ENCODE data around the gene SDK2.

SDK2 gene

DNA sequence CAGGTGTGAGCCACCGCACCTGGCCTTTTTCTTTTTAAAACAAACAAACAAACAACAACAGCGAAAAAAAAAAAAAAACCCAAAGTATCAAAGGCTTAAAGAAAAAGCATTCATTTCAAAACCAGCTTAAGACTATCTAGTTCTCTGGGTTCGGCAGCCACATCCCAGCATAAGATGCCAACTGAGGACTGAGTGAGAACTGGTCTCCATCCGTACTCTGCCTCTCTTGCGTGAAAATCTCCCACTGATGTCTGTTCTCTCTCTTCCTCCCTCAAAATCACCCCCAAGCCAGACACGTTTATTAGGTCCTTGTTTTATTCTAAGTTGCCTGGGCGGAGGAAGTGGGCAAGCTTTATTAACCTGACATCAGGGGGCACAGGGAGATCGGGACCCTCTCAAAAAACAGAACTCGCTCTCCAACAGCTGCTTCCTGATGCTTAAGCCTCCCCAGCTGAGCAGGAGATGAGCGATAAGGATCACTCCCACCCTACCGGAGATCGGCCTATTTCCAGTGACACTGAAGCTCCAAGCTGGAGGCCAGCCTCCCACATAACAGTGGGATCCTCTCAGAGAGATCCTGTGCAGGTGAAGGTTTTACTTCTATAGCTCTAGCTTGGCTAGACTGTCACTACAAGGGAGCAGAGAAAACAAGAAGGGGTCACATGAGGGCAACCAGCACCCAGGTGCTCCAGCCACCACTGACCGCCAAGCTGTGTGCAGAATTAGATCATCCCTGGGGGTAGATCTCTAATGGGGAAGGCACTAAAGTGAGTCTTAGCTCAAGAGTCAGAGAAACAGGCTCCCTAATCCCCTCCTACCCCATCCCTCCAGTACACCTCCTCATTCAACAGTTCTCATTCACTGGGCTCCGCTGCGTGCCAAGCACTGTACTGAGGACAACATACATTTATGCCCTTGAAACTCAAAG lies 346.0 kb downstream of the SDK2 start:
- DNase-seq (ENCODE audit: low read depth), result peak; percentile 57

DNA sequence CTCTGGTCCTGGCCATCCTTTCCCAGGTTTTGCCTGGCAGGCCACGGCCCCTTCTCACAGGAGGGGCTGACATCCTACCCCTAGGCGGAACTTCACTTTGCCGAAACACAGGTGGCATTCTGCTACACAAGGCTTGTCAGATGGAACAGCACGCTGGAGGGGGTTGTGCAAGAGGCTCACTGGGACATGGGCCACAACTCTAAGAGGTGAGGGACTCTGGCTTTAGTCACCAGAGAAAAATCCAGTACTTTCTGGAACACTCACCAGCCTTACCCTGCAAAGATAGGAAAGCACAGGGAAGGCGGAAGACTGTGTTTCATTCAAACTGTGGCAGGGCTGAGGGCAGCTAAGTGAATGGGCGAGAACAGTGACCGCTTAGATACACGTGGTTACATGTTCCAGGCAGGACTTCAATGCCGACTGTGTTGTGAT lies 350.7 kb downstream of the SDK2 start:
- peak; percentile 92 for DNase-seq (ENCODE audit: low read depth)

DNA sequence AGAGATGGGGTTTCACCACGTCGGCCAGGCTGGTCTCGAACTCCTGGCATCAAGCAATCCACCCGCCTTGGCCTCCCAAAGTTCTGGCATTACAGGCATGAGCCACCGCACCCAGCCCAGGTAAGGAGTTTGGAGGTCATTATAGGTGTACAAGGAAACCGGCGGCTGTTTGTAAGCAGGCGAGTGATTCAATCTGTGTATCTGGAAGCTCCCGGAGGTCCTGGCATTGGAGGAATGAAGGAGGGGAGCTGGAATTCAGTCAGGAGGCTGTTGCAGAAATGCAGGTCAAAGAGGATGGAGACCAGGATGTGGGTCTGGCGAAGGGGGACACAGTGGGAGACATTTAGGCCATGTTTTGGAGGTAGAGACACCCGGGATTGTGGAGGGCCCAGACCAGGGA lies 351.2 kb downstream of the SDK2 start:
- no peak for DNase-seq (ENCODE audit: low read depth)

DNA sequence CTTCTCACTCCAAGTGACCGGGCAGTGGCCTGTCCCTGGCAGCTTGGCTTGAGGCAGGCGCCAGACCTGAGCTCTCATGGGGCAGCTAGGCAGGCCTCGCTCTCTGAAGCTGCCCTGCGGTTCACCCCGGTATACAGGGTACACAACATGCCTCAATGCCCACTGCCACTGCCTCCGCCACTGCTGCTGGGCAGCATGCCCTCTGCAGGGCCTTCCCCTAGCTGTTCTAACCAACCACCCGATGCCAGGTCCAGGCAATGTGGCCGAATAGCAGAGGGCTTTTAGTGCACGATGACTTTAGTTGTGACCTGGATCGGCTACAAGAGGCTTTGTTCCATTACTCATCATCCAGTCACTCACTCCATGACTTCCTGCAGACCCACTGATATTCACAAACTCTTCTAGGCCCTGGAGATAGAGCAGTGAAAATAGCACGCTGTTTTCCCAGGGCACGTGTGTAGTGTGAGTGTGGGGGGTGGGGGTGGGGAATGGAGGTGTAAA lies 352.2 kb downstream of the SDK2 start:
- peak; percentile 89 for DNase-seq (ENCODE audit: low read depth)

DNA sequence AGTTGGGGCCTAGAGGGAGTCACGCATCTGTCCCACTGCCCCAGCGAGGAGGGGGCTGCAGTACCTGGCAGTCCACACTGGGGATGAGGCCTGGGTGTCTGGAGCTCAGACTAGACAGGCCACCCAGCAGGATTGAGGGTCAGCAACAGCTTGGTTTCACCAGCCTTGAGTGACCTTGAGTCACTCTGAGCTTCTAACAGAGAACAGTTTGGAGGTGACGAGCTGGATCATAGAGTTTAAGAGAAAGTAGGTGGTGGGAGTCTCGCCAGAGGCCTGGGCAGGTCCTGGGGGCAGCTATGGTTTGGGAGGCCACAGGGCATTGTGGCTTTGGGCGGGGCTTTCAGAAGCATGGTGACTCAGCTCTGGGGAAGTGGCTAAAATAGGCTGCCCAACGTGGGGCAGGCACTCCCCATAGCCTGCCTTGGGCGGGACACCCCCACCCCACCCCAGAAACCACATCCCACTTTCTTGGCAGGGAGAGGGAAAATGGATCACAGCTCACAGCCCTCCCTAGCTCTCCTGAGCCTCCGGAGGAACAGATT lies 352.9 kb downstream of the SDK2 start:
- DNase-seq (ENCODE audit: low read depth), result peak; percentile 96

DNA sequence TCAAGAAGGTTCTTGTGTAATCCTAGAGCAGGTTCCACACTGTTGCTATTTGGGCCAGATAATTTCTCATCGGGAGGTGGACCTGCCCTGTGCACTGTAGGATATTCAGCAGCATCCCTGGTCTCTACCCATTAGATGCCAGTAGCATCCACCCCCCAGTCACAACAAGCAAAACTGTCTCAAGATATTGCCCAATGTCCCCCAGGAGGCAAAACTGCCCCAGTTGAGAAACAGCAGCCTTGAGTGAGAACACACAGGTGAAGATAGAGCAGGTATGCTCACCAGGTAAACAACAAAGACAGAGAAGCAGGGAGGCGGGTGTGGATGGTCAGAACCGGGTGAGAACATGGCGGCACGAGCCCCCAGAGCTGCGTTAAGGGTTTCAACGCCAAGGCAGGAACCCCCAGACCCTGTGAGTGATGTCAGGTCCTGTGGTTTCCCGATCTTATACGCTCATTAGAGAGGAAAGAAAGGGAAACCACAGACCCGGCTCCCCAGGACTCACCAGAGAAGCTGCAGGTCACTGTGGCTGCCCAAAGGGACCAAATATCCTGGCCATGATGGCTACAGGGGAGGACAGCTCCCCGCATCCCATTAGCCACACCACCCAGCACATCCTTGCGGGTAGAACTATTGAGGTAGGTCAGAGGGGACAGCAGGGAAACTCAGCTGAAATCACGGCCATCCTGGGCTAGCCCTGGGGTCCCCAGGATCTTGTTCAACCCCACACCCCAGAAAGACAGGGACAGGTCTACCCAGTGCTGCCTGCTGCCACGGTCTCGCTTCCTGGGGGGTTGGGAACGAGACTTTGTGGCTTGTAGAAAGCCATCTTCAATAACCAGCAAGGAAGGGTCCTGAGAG lies 353.6 kb downstream of the SDK2 start:
- no peak for DNase-seq (ENCODE audit: low read depth)

DNA sequence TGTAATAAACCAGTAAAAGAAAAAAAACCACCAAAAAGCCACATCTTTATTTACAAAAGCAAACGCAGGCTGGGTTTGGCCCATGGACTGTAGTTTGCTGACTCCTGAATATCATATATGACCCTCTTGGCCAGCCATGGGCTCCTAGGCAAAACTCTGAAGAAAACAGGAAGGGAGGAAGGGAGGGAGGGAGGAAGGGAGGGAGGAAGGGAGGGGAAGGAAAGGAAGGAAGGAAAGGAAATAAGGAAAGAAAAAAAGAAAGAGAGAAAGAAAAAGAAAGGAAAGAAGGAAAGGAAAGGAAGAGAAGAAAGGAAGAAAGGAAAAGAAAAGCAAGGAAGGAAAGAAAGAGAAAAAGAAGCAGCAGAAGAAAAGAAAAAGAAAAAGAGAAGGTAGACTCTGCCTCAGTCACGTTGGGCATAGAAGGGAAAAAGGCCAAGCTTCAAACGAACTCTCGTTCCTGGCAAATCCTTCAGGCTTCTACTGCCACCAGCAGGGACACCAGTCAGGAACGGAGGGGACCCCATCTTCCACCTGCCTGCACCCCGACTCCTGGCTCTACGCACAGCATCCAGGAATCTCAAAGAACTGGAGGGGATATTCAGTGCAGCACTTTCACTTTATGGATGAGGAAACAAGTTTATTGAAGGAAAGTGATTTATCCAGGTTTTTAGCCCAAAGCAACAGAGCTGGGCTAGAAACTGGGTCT lies 354.5 kb downstream of the SDK2 start:
- no peak for DNase-seq (ENCODE audit: low read depth)

DNA sequence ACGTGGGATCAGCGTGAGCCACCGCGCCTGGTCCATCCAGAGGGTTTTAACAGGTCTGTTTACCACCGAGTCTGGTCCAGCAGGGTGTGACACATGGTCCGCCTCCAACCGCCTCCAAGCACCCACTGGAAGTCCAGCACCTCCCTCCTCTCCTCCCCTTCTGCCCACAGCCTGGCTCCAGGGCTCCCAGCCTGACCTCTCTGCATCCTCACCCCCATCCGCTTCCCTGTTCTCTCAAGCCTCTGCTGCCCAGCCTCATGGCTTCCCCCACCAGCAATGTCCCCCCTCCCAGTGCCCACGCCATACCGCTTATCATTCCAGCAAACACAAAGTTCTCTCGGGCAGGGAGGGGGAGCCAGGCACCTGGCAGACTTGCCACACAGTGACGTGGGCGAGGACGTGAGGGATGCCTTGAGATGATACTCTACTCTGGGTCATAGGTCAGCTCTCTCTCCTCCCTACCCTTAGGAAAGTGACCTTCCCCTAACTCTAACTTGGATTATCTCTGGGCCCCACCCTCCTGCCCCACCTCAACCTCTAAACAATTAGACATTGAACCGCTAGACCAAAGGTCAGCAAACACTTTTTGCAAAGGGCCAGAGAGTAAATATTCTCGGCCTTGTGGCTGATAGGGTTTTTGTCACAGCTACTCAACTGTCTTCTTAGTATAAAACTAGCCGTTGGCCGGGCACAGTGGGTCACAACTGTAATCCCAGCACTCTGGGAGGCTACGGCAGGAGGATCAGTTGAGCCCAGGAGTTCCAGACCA lies 355.5 kb downstream of the SDK2 start:
- peak; percentile 30 for DNase-seq (ENCODE audit: low read depth)

DNA sequence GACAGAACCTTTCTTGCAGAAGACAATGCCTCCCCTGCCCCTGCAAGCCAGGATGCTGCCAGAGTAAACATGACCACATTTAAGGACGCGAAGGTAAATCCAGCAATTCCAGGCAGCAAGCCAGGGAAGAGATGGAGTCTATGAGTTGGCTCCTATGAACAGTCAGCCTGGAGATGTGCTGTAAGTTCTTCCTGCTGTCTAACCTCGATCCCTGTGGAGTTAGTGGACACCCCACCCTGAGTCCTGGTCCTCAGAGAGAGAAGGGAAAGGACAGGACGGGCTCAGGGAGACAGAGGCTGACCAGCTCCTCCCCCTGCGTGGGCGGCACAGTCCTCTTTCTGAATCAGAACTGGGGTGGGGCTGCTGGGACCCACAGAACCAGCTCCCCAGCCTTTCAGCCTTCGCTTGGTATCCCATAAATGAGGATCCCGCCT lies 357.4 kb downstream of the SDK2 start:
- peak; percentile 24 for DNase-seq (ENCODE audit: low read depth)

DNA sequence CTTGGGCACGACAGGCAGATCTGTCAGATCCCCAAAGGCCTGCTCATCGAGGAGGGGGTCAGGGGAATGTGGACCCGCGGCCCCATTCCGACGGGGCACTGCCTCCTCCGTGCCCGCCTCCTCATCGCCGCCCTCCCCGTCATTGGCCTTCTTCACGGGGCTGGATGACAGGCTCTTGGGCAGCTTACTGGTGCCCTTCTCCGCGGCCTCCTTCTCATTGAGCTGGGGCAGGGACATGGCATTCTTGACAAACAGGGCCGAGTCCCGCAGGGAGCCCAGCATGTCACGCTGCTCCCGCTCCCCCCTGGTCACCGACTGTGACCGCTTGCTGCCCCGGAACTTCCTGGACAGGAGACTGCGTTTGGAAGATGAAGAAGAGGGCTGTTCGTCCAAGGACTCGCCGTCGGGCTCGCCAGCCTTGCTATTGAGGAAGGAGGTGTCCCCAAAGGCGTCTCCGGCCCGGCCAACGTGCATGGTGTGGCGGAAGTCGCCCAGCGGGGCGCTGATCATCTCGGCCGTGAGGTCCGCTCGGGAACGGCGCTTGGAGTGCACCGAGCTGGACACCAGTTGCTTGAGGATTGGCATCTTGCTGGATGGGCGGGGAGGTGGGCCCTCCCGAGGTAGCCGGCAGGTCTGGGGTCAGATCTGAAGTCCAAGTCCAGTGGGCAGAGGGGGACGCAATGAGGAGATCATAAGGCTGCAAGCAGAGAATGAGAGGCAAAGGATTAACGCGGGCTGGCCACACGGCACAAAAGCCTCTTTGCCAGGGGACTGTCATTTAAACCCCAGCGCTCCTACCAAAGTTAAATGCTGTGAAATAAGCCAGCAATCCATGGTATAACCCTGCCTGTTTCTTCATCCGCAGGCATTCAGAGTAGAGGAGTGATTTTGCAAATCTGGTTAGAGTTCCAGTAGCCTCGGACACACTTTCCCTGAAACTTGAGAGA lies 358.1 kb downstream of the SDK2 start:
- DNase-seq (ENCODE audit: low read depth), result no peak

DNA sequence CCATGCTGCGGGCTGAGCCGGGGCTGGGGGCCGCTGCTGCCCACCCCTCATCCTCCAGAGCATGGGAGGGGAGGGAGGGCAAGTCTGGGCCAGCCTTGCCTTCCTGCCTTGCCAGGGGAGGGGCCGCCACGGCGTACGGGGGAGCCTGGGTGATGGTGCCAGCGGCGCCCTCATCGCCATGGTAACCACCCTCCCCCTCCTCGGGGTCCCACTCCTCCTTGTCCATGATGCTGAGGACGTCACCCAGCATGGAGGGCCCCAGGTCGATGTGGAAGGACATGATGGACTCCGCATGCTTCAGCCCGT lies 358.7 kb downstream of the SDK2 start:
- no peak for DNase-seq (ENCODE audit: low read depth)

DNA sequence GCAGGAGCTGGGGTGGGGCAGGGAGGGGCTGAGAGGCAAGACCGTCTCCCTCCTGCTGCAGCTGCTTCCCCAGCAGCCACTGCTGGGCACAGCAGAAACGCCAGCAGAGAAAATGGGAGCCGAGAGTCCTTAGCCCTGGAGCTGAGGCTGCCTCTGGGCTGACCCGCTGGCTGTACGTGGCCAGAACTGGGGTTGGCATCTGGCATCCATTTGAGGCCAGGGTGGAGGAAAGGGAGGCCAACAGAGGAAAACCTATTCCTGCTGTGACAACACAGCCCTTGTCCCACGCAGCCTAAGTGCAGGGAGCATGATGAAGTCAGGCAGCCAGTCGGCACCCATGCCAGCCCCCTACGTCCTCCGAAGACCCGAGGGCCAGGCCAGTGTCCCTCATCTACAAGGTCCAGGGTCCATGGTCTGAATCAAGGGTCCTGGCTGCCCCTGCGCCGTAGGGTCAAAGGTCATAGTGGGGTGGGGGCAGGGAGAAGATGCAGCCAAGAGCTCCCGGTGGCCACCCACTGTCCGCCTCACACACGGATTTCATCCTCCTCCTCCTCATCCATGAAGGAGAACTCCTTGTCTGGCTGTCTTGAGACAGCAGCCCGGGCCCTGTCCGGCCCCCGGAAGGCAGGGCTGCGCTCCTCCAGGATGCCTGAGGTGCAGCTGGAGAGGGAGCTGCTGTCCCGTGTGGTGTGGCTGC lies 359.2 kb downstream of the SDK2 start:
- DNase-seq (ENCODE audit: low read depth), result no peak

Data from EH (cell line).